ENCODE results near the gene FTSJ3. TPM values are rescaled to one million over a fixed set of nuclear protein-coding genes. Genes with fewer than 3 reads are reported as not detected.
"Not testable (repeated sequence)": the region's sequence is repeated elsewhere in the genome, so short reads cannot be mapped to it uniquely, and the experiment has no call there.

The FTSJ3 gene, protein sequence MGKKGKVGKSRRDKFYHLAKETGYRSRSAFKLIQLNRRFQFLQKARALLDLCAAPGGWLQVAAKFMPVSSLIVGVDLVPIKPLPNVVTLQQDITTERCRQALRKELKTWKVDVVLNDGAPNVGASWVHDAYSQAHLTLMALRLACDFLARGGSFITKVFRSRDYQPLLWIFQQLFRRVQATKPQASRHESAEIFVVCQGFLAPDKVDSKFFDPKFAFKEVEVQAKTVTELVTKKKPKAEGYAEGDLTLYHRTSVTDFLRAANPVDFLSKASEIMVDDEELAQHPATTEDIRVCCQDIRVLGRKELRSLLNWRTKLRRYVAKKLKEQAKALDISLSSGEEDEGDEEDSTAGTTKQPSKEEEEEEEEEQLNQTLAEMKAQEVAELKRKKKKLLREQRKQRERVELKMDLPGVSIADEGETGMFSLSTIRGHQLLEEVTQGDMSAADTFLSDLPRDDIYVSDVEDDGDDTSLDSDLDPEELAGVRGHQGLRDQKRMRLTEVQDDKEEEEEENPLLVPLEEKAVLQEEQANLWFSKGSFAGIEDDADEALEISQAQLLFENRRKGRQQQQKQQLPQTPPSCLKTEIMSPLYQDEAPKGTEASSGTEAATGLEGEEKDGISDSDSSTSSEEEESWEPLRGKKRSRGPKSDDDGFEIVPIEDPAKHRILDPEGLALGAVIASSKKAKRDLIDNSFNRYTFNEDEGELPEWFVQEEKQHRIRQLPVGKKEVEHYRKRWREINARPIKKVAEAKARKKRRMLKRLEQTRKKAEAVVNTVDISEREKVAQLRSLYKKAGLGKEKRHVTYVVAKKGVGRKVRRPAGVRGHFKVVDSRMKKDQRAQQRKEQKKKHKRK
- 18.7 TPM for total RNA-seq

DNA sequence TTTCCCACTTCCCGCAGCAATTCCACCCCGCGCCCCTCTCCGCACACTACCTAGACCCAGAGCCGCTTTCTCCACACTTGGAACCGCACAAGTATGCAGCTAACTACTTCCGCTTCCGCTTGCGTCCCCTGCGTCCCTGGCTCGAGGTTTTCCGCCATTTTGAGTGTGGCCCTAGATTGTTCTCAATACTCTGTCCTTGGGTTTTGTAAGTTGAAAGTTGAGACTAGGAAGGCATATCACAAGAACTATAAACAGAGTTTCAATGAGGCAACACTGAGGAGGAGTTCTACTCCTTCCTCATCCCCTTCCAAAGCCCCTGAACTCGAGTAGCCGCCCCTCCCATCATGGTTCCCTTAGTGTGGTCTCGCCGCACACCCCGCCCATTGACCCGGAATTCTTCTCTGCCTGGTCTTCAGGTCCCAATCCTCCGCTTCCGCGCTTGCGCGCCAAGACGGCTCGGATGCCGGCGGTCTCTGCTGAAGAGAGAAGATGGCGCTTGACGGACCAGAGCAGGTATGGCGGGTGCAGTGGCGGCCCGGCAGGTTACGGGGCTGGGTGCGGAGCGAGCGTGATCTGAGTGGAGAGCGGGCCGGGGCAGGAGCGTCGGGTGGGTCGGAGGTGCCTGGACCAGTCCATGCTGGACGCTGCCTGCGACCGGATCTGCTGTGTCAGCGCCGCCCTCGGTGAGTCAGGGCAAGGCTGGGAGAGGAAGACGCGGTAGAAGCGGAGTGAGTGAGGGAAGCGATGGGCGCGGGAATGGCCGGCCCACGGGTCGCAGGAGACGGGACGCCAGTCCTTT is at the start of gene FTSJ3, which contains the start of gene PSMC5:
TSS of gene FTSJ3 (minus strand) at position 662 of the 799 bp plus-strand sequence. CDS start 761 bp downstream, outside the sequence.
TSS of gene PSMC5 (plus strand) at position 430 of the 799 bp plus-strand sequence. CDS start at position 490, 60 bp downstream.
- peak; percentile 86 for ATAC-seq

GRCh38 chr17:63874693-63875092 is 47.2 kb upstream of the FTSJ3 start:
- not testable (repeated sequence) for ATAC-seq

- not testable (repeated sequence) for ATAC-seq
Measured at GRCh38 chr17:63874061-63874626, 46.7 kb upstream of the FTSJ3 start.

DNA sequence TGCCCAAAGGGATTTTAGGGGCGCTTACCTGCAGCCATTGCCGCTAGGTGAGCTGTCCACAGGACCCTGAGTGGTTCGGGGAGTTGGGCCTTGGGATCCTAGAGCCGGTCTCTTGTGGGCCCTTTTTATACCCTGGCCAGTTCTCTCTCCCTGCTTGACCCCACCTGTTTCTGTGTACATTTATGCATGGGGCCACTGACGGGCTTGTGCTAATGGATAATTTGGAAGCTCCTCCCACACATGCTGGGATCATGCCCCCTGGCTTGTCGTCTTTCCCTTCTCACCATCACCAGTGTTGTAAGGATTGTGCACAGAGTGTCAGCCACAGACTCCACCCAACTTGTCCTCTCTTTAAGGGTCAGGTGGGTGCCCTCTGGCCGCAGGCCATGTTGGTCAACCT is 46.1 kb upstream of the FTSJ3 start, which contains the start of gene CSH2:
TSS of gene CSH2 (minus strand) at position 101 of the 400 bp plus-strand sequence. CDS start at position 38, 63 bp downstream.
- ATAC-seq, result not testable (repeated sequence)

GRCh38 chr17:63871646-63872365 is 44.3 kb upstream of the FTSJ3 start:
- not testable (repeated sequence) for ATAC-seq

DNA sequence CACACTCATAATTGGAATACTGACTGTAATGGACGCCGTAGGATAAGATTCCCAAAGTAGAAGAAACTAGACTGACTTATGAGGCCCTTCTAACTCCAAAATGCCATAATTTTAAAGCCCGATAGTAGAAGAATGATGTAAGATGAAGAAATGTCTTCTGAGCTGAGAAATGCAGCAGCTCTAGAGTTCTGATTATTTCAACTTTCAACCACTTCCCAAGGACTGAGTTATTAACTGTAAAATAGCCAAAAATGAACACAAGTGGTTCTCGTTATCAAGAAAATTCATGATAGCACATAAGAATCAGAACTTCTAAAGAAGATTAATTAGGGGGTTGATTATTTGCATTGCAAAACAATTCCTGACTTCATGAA is 42.8 kb upstream of the FTSJ3 start:
- ATAC-seq, result not testable (repeated sequence)

DNA sequence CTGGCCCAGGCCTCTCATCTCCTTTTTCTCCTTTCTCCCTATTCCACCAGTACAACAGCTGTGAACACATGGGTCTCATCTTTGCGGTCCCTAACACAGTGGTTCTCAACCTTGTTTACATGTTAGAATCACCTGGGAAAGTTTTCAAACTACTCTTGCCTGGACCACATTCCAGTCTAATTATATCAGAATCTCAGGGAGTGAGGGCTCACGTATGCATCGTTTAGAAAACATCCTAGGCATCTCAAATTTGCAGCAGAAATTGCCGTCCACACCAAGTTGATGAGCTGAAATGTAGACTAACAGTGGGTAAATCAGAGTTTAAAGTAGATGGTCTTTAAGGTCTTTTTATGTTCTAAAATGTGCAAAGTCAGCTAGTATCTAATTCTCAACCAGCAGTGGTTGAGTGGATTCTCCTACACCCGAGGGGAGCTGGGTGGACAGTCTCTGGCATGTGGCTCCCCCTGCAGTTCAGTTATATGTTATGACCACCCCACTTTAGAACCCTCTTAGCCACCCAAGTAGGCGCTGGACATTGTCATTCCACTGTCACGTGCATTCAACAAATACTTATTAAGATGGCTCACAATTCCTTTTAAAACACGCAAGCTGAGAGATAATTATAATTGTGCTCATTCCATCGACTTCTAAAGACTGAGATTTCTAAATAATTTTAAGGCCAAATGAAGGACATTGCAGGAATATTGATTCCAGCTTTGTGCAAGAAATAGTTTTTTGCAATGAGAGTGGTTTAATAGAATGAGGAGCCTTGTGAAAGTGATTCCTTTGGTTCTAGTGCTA is 42.2 kb upstream of the FTSJ3 start:
- ATAC-seq, result not testable (repeated sequence)

DNA sequence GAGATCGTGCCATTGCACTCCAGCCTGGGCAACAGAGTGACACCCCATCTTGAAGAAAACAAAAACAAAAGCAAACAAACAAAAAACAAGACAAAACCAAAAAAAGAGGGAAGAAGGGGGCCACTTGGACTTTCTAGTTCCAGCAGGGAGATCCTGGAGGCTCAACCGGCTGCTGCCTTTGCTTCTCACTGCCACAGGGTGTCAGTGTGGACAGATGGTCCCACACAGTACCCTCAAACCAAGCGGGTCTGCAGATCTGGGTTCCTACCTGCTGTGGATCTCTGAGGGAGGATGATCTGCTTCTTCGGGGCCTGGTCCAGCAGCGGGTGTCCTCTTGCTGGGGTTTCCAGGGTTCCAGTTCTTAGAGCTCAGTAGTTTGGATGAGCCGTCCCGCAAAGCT is 39.2 kb upstream of the FTSJ3 start:
- ATAC-seq, result not testable (repeated sequence)

DNA sequence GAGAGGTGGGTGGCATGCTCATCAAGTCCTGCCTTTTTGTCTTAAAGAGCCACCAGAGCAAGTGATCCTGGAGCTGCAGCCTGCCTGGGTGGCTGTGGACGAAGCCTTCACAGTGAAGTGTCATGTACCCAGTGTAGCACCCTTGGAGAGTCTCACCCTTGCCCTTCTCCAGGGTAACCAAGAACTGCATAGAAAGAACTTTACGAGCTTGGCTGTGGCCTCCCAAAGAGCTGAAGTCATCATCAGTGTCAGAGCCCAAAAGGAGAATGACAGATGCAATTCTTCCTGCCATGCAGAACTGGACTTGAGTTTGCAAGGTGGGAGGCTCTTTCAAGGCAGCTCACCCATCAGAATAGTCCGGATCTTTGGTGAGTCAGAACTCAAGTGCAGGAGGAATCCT is 31.8 kb upstream of the FTSJ3 start:
- ATAC-seq, result no peak

- ATAC-seq, result not testable (repeated sequence)
Measured at GRCh38 chr17:63856425-63856824, 29.0 kb upstream of the FTSJ3 start.

DNA sequence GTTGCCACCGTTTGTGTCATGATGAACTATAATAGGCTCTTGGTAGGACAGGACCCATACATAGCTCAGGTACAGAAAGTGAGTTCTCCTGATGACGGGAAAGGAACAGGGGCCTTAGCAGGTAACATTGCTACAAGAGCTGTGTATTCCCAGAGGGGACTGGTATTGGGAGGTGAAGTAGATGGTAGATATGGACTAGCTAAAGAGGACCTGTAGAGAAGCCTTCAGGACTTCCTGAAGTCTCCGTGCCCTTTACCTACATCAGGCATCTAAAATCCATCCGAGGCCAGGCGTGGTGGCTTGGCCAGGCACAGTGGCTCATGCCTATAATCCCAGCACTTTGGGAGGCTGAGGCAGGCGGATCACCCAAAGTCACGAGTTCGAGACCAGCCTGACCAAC is 27.7 kb upstream of the FTSJ3 start:
- no peak for ATAC-seq

DNA sequence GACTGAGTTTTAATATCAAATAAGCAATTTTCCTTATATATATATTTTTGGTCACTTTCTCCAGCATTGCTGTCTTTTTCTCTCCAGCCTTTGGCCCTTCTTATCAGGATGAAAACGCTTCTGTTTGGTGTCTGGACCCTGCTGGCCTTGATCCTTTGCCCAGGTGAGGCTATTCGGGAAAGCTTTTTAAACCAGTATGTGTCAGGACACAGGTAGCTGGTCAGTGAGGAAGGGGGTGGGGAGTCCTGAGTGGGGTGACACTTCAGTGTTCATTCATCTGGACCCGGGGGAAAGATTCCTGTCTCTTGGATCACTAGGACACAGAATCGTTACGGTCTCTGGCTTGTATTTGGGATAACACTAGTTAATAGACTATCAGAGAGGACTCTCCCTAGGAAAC is 27.2 kb upstream of the FTSJ3 start:
- no peak for ATAC-seq

GRCh38 chr17:63853260-63853659 is 25.8 kb upstream of the FTSJ3 start:
- no peak for ATAC-seq

GRCh38 chr17:63850401-63850800 is 22.9 kb upstream of the FTSJ3 start:
- no peak for ATAC-seq

GRCh38 chr17:63848834-63849689 is 21.6 kb upstream of the FTSJ3 start:
- ATAC-seq, result peak; percentile 87

GRCh38 chr17:63847525-63848249 is 20.2 kb upstream of the FTSJ3 start:
- no peak for ATAC-seq

GRCh38 chr17:63845509-63845908 is 18.0 kb upstream of the FTSJ3 start:
- no peak for ATAC-seq

- ATAC-seq, result no peak
Measured at GRCh38 chr17:63843910-63844677, 16.6 kb upstream of the FTSJ3 start.

All from esophagus mucosa (tissue), 1 donor.